ENCODE data around the gene OTUB2.

DNA sequence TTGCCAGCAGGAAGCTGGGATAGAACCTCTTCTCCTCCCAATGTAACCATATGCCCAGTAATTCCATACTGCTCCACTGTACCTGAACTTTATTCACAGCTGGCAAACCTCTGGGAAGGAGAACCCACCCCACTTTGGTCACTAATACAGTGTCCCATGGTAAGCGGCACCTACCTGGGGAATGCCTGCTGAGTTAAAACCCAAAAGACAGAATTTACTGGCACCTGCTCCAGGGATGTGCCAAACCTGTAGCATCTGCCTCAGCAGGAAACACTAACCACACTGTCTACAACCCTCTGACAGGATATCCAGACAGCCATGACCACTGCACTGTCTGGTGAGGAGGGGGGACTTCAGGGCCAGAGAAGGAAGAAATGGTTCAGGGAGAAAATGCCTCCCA, 28.3 kb downstream of the OTUB2 start:
- TF ChIP-seq, protein P1, sequence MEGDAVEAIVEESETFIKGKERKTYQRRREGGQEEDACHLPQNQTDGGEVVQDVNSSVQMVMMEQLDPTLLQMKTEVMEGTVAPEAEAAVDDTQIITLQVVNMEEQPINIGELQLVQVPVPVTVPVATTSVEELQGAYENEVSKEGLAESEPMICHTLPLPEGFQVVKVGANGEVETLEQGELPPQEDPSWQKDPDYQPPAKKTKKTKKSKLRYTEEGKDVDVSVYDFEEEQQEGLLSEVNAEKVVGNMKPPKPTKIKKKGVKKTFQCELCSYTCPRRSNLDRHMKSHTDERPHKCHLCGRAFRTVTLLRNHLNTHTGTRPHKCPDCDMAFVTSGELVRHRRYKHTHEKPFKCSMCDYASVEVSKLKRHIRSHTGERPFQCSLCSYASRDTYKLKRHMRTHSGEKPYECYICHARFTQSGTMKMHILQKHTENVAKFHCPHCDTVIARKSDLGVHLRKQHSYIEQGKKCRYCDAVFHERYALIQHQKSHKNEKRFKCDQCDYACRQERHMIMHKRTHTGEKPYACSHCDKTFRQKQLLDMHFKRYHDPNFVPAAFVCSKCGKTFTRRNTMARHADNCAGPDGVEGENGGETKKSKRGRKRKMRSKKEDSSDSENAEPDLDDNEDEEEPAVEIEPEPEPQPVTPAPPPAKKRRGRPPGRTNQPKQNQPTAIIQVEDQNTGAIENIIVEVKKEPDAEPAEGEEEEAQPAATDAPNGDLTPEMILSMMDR (IDR thresholded peaks at IDR 0.05), result no peak
- TF ChIP-seq POLR2AphosphoS5 (IDR thresholded peaks at IDR 0.05; ENCODE audit: low read depth, low read length) (no peak), GABPA (IDR thresholded peaks at IDR 0.05; ENCODE audit: low read depth) (no peak), SIN3A (IDR thresholded peaks at IDR 0.05; ENCODE audit: borderline replicate concordance, low read depth, low read length) (no peak)
- TF ChIP-seq, protein P2, sequence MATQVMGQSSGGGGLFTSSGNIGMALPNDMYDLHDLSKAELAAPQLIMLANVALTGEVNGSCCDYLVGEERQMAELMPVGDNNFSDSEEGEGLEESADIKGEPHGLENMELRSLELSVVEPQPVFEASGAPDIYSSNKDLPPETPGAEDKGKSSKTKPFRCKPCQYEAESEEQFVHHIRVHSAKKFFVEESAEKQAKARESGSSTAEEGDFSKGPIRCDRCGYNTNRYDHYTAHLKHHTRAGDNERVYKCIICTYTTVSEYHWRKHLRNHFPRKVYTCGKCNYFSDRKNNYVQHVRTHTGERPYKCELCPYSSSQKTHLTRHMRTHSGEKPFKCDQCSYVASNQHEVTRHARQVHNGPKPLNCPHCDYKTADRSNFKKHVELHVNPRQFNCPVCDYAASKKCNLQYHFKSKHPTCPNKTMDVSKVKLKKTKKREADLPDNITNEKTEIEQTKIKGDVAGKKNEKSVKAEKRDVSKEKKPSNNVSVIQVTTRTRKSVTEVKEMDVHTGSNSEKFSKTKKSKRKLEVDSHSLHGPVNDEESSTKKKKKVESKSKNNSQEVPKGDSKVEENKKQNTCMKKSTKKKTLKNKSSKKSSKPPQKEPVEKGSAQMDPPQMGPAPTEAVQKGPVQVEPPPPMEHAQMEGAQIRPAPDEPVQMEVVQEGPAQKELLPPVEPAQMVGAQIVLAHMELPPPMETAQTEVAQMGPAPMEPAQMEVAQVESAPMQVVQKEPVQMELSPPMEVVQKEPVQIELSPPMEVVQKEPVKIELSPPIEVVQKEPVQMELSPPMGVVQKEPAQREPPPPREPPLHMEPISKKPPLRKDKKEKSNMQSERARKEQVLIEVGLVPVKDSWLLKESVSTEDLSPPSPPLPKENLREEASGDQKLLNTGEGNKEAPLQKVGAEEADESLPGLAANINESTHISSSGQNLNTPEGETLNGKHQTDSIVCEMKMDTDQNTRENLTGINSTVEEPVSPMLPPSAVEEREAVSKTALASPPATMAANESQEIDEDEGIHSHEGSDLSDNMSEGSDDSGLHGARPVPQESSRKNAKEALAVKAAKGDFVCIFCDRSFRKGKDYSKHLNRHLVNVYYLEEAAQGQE (IDR thresholded peaks at IDR 0.05; ENCODE audit: low read depth, low read length), result no peak
- TF ChIP-seq, protein P3, sequence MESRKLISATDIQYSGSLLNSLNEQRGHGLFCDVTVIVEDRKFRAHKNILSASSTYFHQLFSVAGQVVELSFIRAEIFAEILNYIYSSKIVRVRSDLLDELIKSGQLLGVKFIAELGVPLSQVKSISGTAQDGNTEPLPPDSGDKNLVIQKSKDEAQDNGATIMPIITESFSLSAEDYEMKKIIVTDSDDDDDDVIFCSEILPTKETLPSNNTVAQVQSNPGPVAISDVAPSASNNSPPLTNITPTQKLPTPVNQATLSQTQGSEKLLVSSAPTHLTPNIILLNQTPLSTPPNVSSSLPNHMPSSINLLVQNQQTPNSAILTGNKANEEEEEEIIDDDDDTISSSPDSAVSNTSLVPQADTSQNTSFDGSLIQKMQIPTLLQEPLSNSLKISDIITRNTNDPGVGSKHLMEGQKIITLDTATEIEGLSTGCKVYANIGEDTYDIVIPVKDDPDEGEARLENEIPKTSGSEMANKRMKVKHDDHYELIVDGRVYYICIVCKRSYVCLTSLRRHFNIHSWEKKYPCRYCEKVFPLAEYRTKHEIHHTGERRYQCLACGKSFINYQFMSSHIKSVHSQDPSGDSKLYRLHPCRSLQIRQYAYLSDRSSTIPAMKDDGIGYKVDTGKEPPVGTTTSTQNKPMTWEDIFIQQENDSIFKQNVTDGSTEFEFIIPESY (IDR thresholded peaks at IDR 0.05; ENCODE audit: borderline replicate concordance, low read depth), result no peak
